GM19468 (cell line): ENCODE results near the gene TRAM2.

Experiments used
- ATAC-seq: cut with Tn5 transposase; IDR thresholded peaks from one replicate; pipeline ENCODE4 v1.9.1; 2021; ENCODE audit warnings: mild to moderate bottlenecking, moderate library complexity, moderate number of reproducible peaks; ENCODE audit not compliant: unreplicated experiment; ENCODE audit errors: extremely low read depth

The TRAM2 gene

GRCh38 chr6:52513464-52513863 lies 63.4 kb downstream of the TRAM2 start:
- ATAC-seq = no peak

GRCh38 chr6:52512199-52512598 lies 64.7 kb downstream of the TRAM2 start:
- no peak for ATAC-seq

- ATAC-seq = no peak
Observed at GRCh38 chr6:52511572-52512151, 65.2 kb downstream of the TRAM2 start.

DNA sequence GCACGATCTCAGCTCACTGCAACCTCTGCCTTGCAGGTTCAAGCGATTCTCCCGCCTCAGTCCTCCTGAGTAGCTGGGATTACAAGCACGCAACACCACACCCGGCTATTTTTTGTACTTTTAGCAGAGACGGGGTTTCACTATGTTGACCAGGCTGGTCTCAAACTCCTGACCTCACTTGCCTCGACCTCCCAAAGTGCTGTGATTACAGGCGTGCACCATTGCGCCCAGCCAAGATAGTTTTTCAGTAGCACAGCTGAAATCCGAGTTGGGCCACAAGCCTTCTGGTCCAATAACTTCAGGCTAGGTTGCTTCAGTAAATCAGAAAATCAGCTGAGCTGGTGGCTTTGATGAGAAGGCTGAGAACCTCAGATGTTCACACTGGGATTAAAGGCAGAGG lies 65.7 kb downstream of the TRAM2 start:
- ATAC-seq = no peak

GRCh38 chr6:52510213-52510562 lies 66.7 kb downstream of the TRAM2 start:
- ATAC-seq = no peak

GRCh38 chr6:52509281-52510212 lies 67.3 kb downstream of the TRAM2 start:
- no peak for ATAC-seq

DNA sequence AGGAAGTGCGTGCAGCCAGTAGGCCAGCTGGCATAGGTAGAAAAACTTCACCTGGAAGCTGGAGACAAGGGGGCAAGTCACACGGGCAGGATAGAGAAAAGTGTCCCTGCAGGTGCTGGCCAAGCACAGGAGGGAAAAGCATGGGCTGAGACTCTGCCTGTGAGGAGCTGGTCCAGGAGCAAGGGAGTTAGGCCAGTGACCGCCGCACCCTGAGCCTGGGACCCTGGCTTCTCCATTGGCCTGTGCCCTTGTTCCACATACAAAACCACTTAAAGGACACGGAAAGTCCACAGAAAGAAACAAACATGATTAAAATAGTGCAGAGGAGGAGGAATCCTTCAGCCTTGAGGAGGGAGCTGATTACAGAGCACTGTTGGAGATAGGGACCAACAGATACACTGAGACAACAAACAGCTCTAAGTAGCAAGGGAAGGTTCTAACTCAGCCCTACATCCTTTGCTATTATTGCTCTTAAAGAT lies 68.6 kb downstream of the TRAM2 start:
- ATAC-seq = no peak

DNA sequence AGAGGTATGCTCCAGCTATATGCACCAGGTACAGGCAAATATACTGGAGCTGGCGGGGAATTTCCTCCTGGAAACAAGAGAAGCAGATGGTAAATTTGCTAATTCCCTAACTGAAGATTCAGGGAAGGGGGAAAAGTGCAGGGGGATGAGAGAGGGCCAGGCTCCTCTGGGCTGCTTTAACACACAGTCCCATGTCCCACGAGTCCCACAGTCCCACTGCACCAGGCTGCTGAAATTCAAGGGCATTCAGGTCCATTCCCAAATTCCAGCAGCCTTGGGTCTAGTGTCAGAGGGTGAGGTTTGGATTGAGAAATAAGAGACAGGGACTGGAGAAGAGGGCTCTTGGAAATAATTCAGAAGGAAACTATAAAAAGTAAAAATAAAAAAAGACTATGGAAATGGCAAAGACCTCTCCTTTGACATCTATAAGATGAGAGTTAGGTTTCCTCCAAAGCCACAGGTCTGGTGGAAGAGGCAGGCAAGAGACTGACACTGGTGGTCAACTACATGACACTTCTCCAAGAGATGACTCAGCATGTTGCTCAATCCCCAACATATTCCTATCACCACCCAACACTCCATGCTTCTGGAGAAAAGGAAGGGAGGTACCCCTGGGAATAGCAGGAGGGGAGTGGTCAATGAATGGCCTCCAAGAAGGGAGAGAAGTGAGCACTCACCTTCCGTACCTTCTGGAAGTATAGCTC lies 69.2 kb downstream of the TRAM2 start:
- ATAC-seq = no peak

DNA sequence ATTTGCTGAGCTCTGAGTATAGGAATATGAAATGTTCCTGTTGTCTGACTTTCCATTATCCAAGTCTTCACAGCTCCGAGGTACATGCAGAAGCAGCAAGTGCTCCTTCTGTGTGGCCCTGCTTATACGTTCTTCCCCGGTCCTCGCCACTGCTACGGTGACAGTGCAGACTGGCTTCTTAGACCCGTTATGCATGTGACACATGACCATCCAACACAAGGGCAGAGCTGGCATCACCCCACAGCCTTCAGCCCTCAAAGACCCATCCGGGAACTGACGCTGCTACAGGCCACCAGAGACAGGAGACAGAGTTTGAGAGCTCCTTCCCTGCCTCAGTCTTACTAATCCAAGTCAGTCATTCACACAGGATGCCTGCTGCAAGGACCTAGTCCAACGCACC lies 70.4 kb downstream of the TRAM2 start:
- no peak for ATAC-seq

DNA sequence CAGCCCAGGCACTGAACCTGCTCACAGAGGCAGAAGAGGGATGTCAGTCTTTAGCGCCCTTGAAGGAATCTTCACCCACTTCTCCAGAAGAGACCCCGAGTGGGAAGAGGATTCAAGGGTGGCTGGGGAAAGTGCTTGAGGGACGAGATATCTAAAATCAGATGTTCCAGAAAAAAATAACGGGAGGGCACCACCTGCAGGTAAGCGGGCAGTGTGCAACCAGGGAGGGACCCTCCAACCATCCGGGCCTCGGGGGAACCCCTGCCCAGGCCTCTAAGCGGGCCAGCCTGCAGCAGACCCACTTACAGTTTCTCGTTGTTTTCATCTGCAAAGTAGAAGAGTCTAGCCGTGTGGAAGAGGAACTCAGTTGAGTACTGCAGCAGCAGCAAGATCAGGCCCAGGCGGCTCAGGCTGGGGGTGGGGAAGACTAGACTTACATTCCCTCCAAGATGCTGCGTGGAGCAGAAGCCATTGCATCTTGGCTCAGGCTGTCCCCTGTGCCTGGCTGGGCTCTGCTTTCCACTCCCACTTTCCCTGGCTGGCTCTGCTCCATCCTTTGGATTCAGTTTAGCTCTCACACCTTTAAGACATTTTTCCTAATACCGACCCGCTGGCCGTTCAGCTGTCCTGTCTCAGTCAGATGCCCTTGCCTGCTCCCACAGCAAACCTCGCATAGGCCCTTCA lies 71.0 kb downstream of the TRAM2 start:
- no peak for ATAC-seq

DNA sequence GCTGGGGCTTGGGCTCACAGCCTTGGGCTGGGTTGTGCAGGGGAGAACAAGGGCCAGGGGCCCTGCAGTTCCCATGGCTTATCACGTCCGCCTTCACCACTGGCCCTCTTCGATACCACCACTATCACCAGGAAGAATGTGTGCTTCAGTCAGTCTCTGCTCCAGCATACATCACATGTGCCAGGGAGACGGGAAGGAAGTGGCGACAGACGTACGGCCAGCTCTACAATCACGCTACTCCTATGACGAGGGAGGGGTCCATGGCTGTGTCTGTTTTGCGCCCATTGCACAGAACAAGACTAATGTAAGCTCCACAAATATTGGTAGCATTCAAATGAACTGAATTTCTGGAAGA lies 72.1 kb downstream of the TRAM2 start:
- no peak for ATAC-seq

- ATAC-seq = no peak
Observed at GRCh38 chr6:52503851-52504781, 72.7 kb downstream of the TRAM2 start.

DNA sequence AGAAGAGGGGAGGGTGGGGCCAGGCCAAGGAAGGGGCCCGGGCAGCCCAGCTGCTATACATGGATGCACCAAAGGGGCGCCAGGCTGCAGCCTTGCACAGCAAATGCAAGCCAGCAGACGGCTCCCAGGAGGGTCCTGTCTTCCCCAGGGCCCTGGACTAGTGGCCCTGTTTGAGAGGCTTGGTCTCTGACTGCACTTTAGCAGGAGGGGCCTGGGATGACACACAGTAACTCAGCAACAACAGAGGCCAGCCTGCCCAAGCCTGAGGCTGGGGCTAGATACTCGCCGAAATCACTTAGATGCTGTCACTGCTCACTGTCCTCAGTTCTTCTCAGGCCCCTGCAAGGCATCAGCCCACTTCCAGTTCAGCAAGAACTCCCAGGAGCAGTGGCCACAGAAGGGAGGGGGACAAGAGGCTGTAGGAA lies 73.5 kb downstream of the TRAM2 start:
- no peak for ATAC-seq

DNA sequence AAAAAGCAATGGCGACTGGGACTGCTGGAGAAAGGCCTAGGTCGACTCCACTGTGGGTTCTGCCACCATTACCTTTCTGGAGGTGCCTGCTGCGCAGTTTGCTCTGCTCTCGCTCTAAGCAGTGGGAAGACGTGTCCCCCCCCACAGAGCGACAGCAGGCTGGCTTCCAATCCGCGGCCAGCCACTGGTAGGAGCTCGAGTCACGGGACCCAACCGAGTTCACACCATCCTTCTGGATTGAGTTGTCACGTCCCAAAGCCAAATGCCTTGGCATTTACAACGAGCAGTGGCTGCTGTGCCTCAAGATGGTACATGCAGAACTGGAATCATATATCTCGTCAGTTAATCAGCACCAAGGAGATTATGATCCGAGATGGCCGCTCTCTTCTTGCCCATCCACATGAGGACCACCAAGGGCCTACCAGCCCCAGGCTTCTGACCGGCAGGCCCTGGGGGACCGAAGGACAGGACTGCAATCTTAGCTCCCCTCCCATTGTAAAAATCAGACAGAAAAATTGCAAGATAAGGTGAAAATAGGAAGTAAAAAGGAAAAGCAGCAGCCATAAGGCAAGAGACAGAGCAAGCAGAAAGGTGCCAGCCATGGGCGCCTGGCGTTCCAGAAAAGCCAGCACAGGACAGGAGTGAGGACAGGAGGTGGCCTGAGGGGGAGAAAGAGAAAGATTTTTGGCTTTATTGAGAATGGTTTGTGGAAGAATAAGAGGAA lies 74.4 kb downstream of the TRAM2 start:
- ATAC-seq = no peak

DNA sequence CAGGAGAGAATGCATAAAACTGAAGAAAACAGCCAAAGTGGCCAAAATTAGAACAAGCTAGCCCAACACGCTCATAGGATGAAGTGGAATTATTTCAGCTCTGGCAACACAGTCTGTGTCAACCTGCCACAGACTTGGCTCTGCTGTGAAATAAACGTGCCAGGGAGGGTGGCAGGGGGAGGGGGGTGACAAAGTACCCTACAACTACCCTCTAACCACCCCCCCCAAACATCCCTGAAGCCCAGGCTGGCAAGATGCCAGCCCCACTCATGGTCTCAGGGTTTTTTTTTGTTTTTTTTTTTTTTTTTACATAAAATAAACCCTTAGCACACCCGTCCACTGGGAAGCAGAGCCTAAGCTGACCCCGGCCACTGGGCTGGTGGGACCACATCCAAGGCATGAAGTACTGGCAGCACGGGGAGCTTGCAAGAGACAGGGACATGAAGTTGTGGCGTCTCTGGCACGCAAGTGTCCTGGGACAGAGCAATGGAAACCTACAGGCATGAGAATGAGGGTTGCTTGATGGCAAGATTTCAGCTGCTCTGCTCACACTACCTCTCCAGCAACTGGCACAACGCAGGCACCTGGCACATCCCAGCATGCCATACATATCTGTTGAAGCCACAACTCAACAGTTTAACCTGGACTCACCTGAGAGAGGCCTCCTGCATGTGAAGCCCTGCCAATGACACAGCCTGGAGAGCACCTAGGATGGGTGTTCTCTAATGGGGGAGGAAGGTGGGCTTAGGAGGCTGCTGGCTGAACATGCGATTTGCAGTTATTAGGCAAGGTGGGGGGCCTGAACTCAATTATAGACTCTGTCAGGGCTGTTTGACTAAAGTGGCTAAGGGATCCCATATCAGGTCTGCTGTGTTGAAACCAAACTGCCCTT lies 76.4 kb downstream of the TRAM2 start:
- no peak for ATAC-seq

GRCh38 chr6:52499681-52500236 lies 77.1 kb downstream of the TRAM2 start:
- ATAC-seq = no peak

GRCh38 chr6:52499026-52499425 lies 77.8 kb downstream of the TRAM2 start:
- ATAC-seq = no peak
